PC-9 (cell line): Measurements from ENCODE around the gene PPP2R2C. TPM values are rescaled to one million over a fixed set of nuclear protein-coding genes. Genes with fewer than 3 reads are reported as not detected.

Experiments used
- BruUV-seq: library from RNA; stranded (reverse); fragments of 400-500 nt; replicated peaks from 2 replicates; lab custom pipeline; 2021; lab: Mats Ljungman, UMichigan
- CTCF ChIA-PET: fragments of 300-600 bp; sonication (Branson Sonifier 250); formaldehyde crosslinking; loops from one replicate; lab custom pipeline; 2022; ENCODE audit warnings: antibody characterized with exemption; lab: Charles Lee
- POLR2A ChIA-PET: fragments of 300-600 bp; sonication (Branson Sonifier 250); formaldehyde crosslinking; loops from one replicate; lab custom pipeline; 2022; ENCODE audit warnings: antibody characterized with exemption; ENCODE audit not compliant: unreplicated experiment; lab: Charles Lee
- DNase-seq, 2 experiments: peaks; one replicate each; pipeline versions ENCODE4 v3.0.0 to v3.0.0-alpha.2; 2015 to 2022; ENCODE audit warnings: mixed read lengths in 1 of 2
- H2AFZ ChIP-seq: fragments of 200-600 bp; sonication (generic); 2 replicates; pipeline ENCODE4 v1.8.1; 2017; ENCODE audit warnings: antibody characterized with exemption
- H3F3A ChIP-seq: fragments of 200-600 bp; sonication (generic); 2 replicates; pipeline ENCODE4 v1.8.1; 2017; ENCODE audit warnings: antibody characterized with exemption, mild to moderate bottlenecking, low read depth; ENCODE audit not compliant: insufficient read depth
- H3K27ac ChIP-seq: fragments of 200-600 bp; sonication (generic); 2 replicates; pipeline ENCODE4 v1.6.1; 2016; ENCODE audit warnings: mixed run types
- H3K27me3 ChIP-seq: fragments of 200-600 bp; sonication (generic); 2 replicates; pipeline ENCODE4 v1.6.1; 2016; ENCODE audit warnings: low read depth, mixed run types; ENCODE audit not compliant: insufficient read depth
- H3K36me3 ChIP-seq: fragments of 200-600 bp; sonication (generic); 2 replicates; pipeline ENCODE4 v1.6.1; 2016; ENCODE audit warnings: low read depth, mixed run types
- H3K4me1 ChIP-seq: fragments of 200-600 bp; sonication (generic); replicated peaks from 2 replicates; pipeline ENCODE4 v1.6.1; 2016; ENCODE audit warnings: mixed run types; ENCODE audit not compliant: insufficient read depth
- H3K4me2 ChIP-seq: fragments of 200-600 bp; sonication (generic); 2 replicates; pipeline ENCODE4 v1.6.1; 2017; ENCODE audit warnings: mixed run types
- H3K4me3 ChIP-seq: fragments of 200-600 bp; sonication (generic); 2 replicates; pipeline ENCODE4 v1.6.1; 2016; ENCODE audit warnings: mixed run types
- H3K79me2 ChIP-seq: fragments of 200-600 bp; sonication (generic); 2 replicates; pipeline ENCODE4 v1.6.1; 2017; ENCODE audit warnings: low read depth, mixed run types
- H3K9me2 ChIP-seq: fragments of 200-600 bp; sonication (generic); 2 replicates; pipeline ENCODE4 v1.8.1; 2017; ENCODE audit warnings: mild to moderate bottlenecking; ENCODE audit not compliant: insufficient read depth
- H3K9me3 ChIP-seq: fragments of 200-600 bp; sonication (generic); 2 replicates; pipeline ENCODE4 v1.8.1; 2016; ENCODE audit warnings: low read depth; ENCODE audit not compliant: insufficient read depth
- H4K20me1 ChIP-seq: fragments of 200-600 bp; sonication (generic); 2 replicates; pipeline ENCODE4 v1.8.1; 2017; ENCODE audit not compliant: insufficient read depth
- EZH2 ChIP-seq: fragments of 200-600 bp; sonication (generic); IDR thresholded peaks from 2 replicates; pipeline ENCODE4 v1.8.0; 2017; ENCODE audit warnings: antibody characterized with exemption, low read depth
- intact Hi-C: fragments of 100-400 bp; cut with micrococcal nuclease; formaldehyde crosslinking; loops from one replicate; pipeline ENCODE4 v1.10.0; 2022; ENCODE audit not compliant: unreplicated experiment
- total RNA-seq: library from RNA; stranded (reverse); gene quantifications from 2 replicates; pipeline ENCODE4 v1.2.3, GENCODE V29; 2021
- TF ChIP-seq, protein P1 (sequence below): fragments of 200-600 bp; sonication (generic); conservative IDR thresholded peaks from 2 replicates; pipeline ENCODE4 v1.6.1; 2017; ENCODE audit warnings: mixed run types, antibody characterized with exemption, mild to moderate bottlenecking, moderate library complexity

The PPP2R2C gene
- total RNA-seq, 1 experiment from 2014 or later: 40.9 TPM

DNA sequence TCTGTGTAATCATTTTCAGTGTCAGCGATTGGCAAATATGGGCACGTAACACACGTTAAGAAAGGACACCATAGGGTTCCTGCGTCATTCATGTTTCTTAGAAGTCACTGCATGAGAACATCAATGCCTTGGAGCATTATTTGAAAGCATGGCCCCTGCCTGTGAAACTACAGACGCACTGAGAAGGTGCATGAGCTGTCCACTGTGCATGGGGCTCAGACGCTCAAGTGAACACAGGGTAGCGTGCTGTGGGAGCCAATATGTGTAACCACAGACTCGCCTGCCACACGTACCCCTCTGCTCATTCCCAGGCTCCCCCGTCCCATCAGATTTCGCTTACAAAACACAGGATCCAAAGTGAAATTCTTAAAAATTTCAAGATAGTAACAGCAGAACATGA is 6.5 kb downstream of the PPP2R2C start:
- Histone ChIP-seq H3K4me1 (no peaks in the 10 kb centered on the region), H3K4me3 (no peak overlapping the region), H3K9me2 (no peaks in the 10 kb centered on the region), H2AFZ (no peak overlapping the region), H3F3A (no peaks in the 10 kb centered on the region), H4K20me1 (no peaks in the 10 kb centered on the region), H3K9me3 (no peaks in the 10 kb centered on the region), H3K36me3 (no peaks in the 10 kb centered on the region), H3K4me2 (no peak overlapping the region), H3K27me3 (no peaks in the 10 kb centered on the region), H3K79me2 (peaks cover 49% of the 10 kb centered on the region), H3K27ac (no peak overlapping the region)
- ChIA-PET POLR2A (no interaction called here), CTCF (no interaction called here)
- no TSS peak for BruUV-seq
- no peak for DNase-seq
- TF ChIP-seq EZH2: no peak
- TF ChIP-seq, protein P1, sequence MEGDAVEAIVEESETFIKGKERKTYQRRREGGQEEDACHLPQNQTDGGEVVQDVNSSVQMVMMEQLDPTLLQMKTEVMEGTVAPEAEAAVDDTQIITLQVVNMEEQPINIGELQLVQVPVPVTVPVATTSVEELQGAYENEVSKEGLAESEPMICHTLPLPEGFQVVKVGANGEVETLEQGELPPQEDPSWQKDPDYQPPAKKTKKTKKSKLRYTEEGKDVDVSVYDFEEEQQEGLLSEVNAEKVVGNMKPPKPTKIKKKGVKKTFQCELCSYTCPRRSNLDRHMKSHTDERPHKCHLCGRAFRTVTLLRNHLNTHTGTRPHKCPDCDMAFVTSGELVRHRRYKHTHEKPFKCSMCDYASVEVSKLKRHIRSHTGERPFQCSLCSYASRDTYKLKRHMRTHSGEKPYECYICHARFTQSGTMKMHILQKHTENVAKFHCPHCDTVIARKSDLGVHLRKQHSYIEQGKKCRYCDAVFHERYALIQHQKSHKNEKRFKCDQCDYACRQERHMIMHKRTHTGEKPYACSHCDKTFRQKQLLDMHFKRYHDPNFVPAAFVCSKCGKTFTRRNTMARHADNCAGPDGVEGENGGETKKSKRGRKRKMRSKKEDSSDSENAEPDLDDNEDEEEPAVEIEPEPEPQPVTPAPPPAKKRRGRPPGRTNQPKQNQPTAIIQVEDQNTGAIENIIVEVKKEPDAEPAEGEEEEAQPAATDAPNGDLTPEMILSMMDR: no peak
- intact Hi-C loops: no loop called here

DNA sequence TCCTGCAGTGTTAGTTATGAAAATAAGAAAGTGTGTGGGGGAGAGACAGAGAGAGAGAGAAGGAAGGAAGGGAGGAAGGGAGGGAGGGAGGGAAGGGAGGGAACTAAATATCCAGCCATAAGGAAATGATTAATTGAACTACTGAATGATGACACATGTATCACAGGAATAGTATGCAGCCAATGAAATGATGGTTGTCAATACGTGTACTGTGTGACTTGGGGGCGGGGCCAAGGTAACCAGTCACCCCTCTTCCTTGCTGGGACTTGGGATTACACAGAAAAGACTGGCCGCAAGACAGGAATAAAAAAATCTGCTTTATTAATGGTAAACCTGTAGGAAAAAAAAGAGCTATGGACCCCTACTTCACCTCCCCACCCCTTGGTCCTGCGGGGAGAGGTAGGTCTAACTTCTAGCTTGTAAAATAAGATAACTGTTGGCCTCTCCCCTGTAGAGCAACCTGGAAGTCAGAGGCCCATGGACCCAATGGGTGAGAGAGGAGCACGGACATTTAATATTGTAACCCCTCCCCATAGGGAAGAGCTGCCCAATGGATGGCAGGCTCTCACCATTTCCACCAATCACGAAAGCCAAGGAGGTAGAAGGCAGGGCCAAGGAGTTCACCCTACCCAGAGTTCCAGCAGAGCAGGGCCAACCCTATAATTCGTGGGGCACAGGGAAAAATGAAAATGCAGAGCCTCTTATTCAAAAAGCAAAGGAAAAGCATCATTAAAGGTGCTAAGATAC is 7.4 kb downstream of the PPP2R2C start:
- Histone ChIP-seq H3K4me3 (no peak overlapping the region), H3K27ac (no peak overlapping the region), H3K36me3 (no peaks in the 10 kb centered on the region), H3K9me2 (no peaks in the 10 kb centered on the region), H4K20me1 (no peaks in the 10 kb centered on the region), H3K79me2 (peaks cover 44% of the 10 kb centered on the region), H2AFZ (no peak overlapping the region), H3F3A (no peaks in the 10 kb centered on the region), H3K4me2 (no peak overlapping the region), H3K9me3 (no peaks in the 10 kb centered on the region), H3K4me1 (no peaks in the 10 kb centered on the region), H3K27me3 (no peaks in the 10 kb centered on the region)
- CTCF ChIA-PET: no interaction called here
- TF ChIP-seq, protein P1: no peak
- no peak for TF ChIP-seq EZH2
- BruUV-seq: no TSS peak
- intact Hi-C loops: no loop called here
- no peak for DNase-seq
- POLR2A ChIA-PET: no interaction called here

DNA sequence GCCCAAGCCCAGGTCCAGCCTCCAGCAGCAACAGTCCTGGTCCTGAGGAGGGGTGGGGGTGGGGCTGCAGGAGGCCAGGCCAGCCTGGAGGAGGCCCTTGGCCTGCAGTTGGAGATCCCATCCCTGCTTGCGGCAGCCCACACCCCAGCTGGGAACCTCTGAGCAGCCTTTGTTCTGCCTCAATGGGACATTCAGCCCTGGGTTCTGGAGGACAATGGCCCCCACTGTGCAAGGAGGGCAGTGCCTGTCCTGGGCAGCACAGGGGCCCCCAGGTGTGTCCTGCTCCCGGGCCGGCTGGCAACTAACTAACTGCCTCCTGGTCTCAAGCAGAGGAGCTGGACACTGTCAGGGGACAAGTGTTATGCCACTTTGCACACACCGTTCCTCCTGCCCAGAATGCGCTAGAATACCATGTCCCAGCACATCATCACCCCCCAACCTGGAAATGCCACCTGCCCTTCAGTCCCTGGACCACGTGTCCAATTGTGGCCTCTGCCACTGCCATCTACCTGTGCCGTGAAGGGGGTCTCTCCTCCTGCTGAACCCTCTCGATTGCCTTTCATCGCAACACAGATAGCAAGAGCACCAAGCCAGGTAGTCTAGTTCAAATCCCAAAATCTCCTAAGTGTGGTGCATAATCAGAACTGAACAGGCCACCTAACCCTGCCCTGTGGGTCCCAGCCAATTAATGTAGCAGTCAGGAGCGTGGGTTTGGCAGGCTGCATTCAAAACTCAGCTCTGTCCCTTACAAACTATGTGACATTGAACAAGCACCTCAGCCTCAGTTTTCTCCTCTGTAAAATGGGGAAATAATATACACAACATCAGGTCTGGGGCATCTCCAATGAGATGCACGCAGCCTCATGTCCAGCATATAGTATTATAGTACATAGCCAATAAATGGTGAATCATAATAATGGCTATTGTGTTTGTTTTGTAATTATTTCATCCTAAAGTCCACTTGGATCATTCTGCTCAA is 8.8 kb downstream of the PPP2R2C start:
- ChIA-PET CTCF (no interaction called here), POLR2A (interaction anchor here (0.6 kb wide), 1 partner anchor 523 kb away, joined by 3 read pairs; no protein-coding TSS in a partner anchor)
- BruUV-seq: no TSS peak

More for the DNA sequence above, 8.8 kb downstream of the PPP2R2C start:
- Histone ChIP-seq H3K4me3 (no peak overlapping the region), H3K4me2 (no peak overlapping the region), H2AFZ (no peak overlapping the region), H3K79me2 (peaks cover 32% of the 10 kb centered on the region), H4K20me1 (no peaks in the 10 kb centered on the region), H3F3A (no peaks in the 10 kb centered on the region), H3K27me3 (no peaks in the 10 kb centered on the region), H3K9me3 (no peaks in the 10 kb centered on the region), H3K27ac (no peak overlapping the region), H3K36me3 (no peaks in the 10 kb centered on the region), H3K9me2 (no peaks in the 10 kb centered on the region), H3K4me1 (no peaks in the 10 kb centered on the region)
- no peak for DNase-seq
- intact Hi-C loops: no loop called here
- no peak for TF ChIP-seq EZH2
- TF ChIP-seq, protein P1: no peak
